Nephron (organoid): ENCODE results near the gene PRKN.

Source experiments
- H3K27ac Mint-ChIP-seq, 3 experiments: 2 replicates each; pipeline ENCODE4 v1.8.0; 2020; ENCODE audit warnings: mixed read lengths in 3 of 3, mild to moderate bottlenecking in 2 of 3, moderate library complexity in 1 of 3
- H3K27me3 Mint-ChIP-seq: 2 replicates; pipeline ENCODE4 v1.8.0; 2021; ENCODE audit warnings: low read depth, mild to moderate bottlenecking, moderate library complexity, mixed read lengths
- H3K36me3 Mint-ChIP-seq: 2 replicates; pipeline ENCODE4 v1.8.0; 2020; ENCODE audit warnings: low read depth, mixed read lengths
- H3K4me1 Mint-ChIP-seq: 2 replicates; pipeline ENCODE4 v1.8.0; 2020; ENCODE audit warnings: mixed read lengths
- H3K4me3 Mint-ChIP-seq, 3 experiments: 2 replicates each; pipeline ENCODE4 v1.8.0; 2020; ENCODE audit warnings: mild to moderate bottlenecking in 3 of 3, mixed read lengths in 3 of 3, moderate library complexity in 2 of 3
- H3K9me3 Mint-ChIP-seq: 2 replicates; pipeline ENCODE4 v1.8.0; 2020; ENCODE audit warnings: mixed read lengths
- TF ChIP-seq, protein P1 (sequence below), 3 experiments: fragments of 200-600 bp; sonication (generic); IDR thresholded peaks; one replicate each; pipeline ENCODE4 v1.5.0; 2021; ENCODE audit warnings: antibody characterized with exemption in 3 of 3; ENCODE audit not compliant: unreplicated experiment in 3 of 3

PRKN gene

DNA sequence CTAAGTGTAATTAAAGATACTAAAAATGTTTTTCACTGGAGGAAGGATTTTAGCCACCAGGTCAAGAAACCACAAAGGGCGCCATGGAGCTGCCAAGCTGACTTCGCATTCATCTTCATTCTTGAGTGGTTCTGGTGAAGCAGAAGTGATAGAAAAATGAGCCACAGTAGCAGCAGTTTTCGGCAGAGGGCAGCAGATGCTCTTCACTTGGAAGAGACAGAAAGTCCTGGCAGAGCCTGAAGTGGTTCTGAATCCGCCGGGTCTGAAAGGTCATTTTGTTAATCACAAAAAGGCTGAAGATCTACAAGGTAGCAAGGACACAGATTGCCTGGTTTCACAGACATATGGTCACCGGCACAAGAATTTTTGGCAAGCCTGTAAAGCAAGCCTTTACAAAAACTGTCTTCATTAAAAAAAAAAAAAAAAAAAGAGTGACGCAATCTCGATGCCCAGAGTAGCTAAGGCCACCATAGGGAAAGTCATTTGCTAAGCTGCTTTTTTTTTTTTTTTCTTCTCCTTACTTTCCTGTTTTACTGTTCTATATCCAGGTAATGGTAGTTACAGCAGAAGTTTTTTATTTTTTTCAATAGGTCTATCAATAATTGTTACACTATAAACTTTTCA, 1108.6 kb downstream of the PRKN start:
- no peak overlapping the region for H3K4me3 Mint-ChIP-seq
- no peaks in the 10 kb centered on the region for H3K9me3 Mint-ChIP-seq
- H3K27ac Mint-ChIP-seq = peak overlapping the region in 2 of 3 experiments; percentile 49 to 63
- no peaks in the 10 kb centered on the region for H3K36me3 Mint-ChIP-seq
- TF ChIP-seq, protein P1, sequence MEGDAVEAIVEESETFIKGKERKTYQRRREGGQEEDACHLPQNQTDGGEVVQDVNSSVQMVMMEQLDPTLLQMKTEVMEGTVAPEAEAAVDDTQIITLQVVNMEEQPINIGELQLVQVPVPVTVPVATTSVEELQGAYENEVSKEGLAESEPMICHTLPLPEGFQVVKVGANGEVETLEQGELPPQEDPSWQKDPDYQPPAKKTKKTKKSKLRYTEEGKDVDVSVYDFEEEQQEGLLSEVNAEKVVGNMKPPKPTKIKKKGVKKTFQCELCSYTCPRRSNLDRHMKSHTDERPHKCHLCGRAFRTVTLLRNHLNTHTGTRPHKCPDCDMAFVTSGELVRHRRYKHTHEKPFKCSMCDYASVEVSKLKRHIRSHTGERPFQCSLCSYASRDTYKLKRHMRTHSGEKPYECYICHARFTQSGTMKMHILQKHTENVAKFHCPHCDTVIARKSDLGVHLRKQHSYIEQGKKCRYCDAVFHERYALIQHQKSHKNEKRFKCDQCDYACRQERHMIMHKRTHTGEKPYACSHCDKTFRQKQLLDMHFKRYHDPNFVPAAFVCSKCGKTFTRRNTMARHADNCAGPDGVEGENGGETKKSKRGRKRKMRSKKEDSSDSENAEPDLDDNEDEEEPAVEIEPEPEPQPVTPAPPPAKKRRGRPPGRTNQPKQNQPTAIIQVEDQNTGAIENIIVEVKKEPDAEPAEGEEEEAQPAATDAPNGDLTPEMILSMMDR (IDR thresholded peaks at IDR 0.05; ENCODE audit: unreplicated experiment in 3 of 3) = peak; percentile 51 to 57 (median 52)
- peaks cover 11% of the 10 kb centered on the region for H3K27me3 Mint-ChIP-seq
- peaks cover 34% of the 10 kb centered on the region for H3K4me1 Mint-ChIP-seq

DNA sequence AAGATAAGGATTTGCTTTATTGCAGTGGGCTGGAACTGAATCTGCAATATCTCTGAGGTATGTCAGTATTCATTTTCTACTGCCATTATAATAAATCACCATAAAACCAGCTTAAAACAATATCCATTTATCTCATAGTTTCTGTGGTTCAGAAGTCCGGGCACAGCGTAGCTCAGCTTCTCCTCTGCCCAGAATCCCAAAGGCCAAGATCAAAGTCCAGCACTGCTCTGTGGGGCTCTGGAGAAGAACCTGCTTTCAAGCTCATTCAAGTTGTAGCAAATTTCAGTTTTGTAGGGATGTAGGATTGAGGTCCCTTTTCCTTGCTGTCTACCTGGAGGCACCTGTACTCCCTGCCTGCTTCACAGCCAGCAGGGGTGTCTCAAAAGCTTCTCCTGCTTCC, 1113.9 kb downstream of the PRKN start:
- peaks cover 22% of the 10 kb centered on the region for H3K9me3 Mint-ChIP-seq
- peaks cover 5% of the 10 kb centered on the region for H3K27me3 Mint-ChIP-seq
- H3K4me3 Mint-ChIP-seq = no peak overlapping the region
- TF ChIP-seq, protein P1 (IDR thresholded peaks at IDR 0.05; ENCODE audit: unreplicated experiment in 3 of 3) = no peak
- H3K4me1 Mint-ChIP-seq = peaks cover 14% of the 10 kb centered on the region
- no peak overlapping the region for H3K27ac Mint-ChIP-seq
- H3K36me3 Mint-ChIP-seq = peaks cover 4% of the 10 kb centered on the region

DNA sequence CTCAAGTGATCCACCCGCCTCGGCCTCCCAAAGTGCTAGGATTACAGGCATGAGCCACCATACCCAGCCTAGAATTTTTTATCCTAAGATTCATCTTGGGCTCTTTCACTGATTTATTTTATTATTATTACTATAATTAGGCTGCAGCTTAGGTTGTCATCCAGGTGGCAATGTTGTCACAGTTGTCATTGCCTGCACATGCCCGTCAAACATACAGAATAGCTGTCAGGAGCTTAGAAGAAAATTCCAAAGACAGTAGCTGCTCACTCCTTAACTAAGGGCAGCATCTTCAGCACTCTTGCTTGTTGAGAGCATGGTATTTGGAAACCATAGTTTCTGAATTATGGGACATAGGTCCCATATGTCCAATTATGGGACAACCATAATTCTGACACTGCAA, 1118.8 kb downstream of the PRKN start:
- H3K4me1 Mint-ChIP-seq = no peaks in the 10 kb centered on the region
- TF ChIP-seq, protein P1 (IDR thresholded peaks at IDR 0.05; ENCODE audit: unreplicated experiment in 3 of 3) = no peak
- peaks cover 5% of the 10 kb centered on the region for H3K27me3 Mint-ChIP-seq
- H3K9me3 Mint-ChIP-seq = peaks cover 30% of the 10 kb centered on the region
- no peak overlapping the region for H3K4me3 Mint-ChIP-seq
- H3K36me3 Mint-ChIP-seq = peaks cover 4% of the 10 kb centered on the region
- H3K27ac Mint-ChIP-seq = no peak overlapping the region

DNA sequence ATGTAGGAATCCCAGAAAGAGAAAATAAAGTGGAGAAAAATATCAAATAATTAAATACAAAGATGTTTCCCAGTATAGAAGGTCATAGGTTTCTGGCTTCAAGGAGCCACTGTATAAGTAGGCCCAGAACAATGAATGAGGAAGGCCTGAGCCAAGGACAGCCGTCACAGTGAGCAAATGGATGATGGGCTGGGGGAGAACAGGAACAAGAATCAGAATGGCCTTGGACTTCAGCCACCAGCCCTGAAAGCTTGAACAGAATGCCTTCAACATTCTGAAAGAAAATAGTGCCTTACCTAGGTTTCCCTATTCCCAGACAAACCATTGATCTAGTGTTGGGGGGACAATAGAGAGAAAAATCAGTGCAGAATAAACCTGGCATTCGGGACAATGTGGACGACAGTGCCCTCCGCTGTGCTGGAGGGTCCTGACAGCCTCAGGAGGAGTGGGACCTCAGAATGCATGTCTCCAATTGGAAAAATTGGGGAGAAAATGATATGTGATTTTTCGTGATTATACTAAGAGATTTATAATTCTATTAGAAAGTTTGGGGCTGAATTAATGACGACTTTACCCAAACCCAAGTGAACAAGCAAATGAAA, 1119.8 kb downstream of the PRKN start:
- Mint-ChIP-seq H3K4me1 (peaks cover 5% of the 10 kb centered on the region), H3K36me3 (peaks cover 4% of the 10 kb centered on the region), H3K9me3 (peaks cover 26% of the 10 kb centered on the region), H3K27me3 (peaks cover 5% of the 10 kb centered on the region), H3K27ac (no peak overlapping the region), H3K4me3 (no peak overlapping the region)
- TF ChIP-seq, protein P1 (IDR thresholded peaks at IDR 0.05; ENCODE audit: unreplicated experiment in 3 of 3) = no peak

DNA sequence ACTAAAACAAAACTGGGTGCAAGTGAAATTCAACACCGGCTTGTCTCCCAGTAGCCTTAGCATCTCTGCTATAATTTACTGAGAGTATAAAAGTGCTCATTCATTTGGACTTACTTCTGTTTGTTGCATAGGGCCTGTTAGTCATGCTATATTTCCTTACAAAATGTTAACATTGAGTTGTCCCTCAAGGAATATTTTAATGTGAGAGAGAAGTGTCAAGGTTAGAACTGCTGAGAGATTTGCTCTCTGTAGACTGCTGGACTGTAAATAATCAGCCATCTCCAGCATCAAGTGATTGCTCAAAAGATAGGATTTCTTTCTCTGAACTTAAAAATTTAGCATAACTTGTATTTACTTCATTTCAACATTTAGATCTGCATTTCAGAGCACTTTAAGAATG, 1125.2 kb downstream of the PRKN start:
- Mint-ChIP-seq H3K27me3 (no peaks in the 10 kb centered on the region), H3K4me1 (peaks cover 13% of the 10 kb centered on the region), H3K36me3 (no peaks in the 10 kb centered on the region), H3K27ac (peak overlapping the region in 1 of 3 experiments; percentile 18), H3K9me3 (peaks cover 7% of the 10 kb centered on the region), H3K4me3 (no peak overlapping the region)
- TF ChIP-seq, protein P1 (IDR thresholded peaks at IDR 0.05; ENCODE audit: unreplicated experiment in 3 of 3) = no peak

- Mint-ChIP-seq H3K9me3 (peaks cover 3% of the 10 kb centered on the region), H3K36me3 (peaks cover 3% of the 10 kb centered on the region), H3K4me3 (no peak overlapping the region), H3K4me1 (peaks cover 13% of the 10 kb centered on the region), H3K27me3 (no peaks in the 10 kb centered on the region), H3K27ac (no peak overlapping the region)
- TF ChIP-seq, protein P1 (IDR thresholded peaks at IDR 0.05; ENCODE audit: unreplicated experiment in 3 of 3) = no peak
Observed at GRCh38 chr6:161598896-161599295, 1128.7 kb downstream of the PRKN start.
